SK-N-SH treated with all-trans-retinoic acid at 6 μM for 48 hours (cell line): Measurements from ENCODE around the gene TBC1D16.

Source experiments
- ATAC-seq: fragments of 200-7000 bp; cut with Tn5 transposase; 3 replicates; pipeline ENCODE4 v1.9.1; 2020; ENCODE audit warnings: mild to moderate bottlenecking, moderate library complexity
- ARNTL ChIP-seq: fragments of 450-650 bp; formaldehyde crosslinking; IDR thresholded peaks from 2 replicates; pipeline ENCODE4 v1.5.0; 2020; ENCODE audit warnings: low read depth, mild to moderate bottlenecking, moderate library complexity, borderline replicate concordance
- BACH2 ChIP-seq: fragments of 250-450 bp; sonication (Bioruptor Pico); IDR thresholded peaks from 2 replicates; pipeline ENCODE4 v1.9.0; 2021; ENCODE audit warnings: mild to moderate bottlenecking, borderline replicate concordance
- CREB5 ChIP-seq: fragments of 250-450 bp; sonication (Bioruptor Pico); IDR thresholded peaks from 2 replicates; pipeline ENCODE4 v1.5.1; 2020; ENCODE audit warnings: low read depth, mild to moderate bottlenecking, moderate library complexity
- CSDC2 ChIP-seq: fragments of 250-450 bp; sonication (Bioruptor Pico); IDR thresholded peaks from 2 replicates; pipeline ENCODE4 v1.5.0; 2020; ENCODE audit warnings: mild to moderate bottlenecking, moderate library complexity
- CSRNP3 ChIP-seq: fragments of 250-450 bp; sonication (Bioruptor Pico); IDR thresholded peaks from 2 replicates; pipeline ENCODE4 v1.5.1; 2021; ENCODE audit warnings: mild to moderate bottlenecking, moderate library complexity
- GLIS3 ChIP-seq: fragments of 250-450 bp; sonication (Bioruptor Pico); IDR thresholded peaks from 2 replicates; pipeline ENCODE4 v1.5.0; 2020; ENCODE audit warnings: mild to moderate bottlenecking, moderate library complexity
- ISL1 ChIP-seq: fragments of 250-450 bp; sonication (Bioruptor Pico); IDR thresholded peaks from 2 replicates; pipeline ENCODE4 v2.1.2; 2022; ENCODE audit warnings: mild to moderate bottlenecking, moderate library complexity
- PPARA ChIP-seq: fragments of 250-450 bp; sonication (Bioruptor Pico); IDR thresholded peaks from 2 replicates; pipeline ENCODE4 v1.5.0; 2020; ENCODE audit warnings: mild to moderate bottlenecking, borderline replicate concordance
- RARB ChIP-seq: fragments of 250-450 bp; sonication (Bioruptor Pico); IDR thresholded peaks from 2 replicates; pipeline ENCODE4 v1.8.0; 2021; ENCODE audit warnings: mild to moderate bottlenecking, moderate library complexity
- SNAI2 ChIP-seq: fragments of 250-450 bp; sonication (Bioruptor Pico); IDR thresholded peaks from 2 replicates; pipeline ENCODE4 v1.5.0; 2020; ENCODE audit warnings: mild to moderate bottlenecking, moderate library complexity
- TCF4 ChIP-seq: fragments of 250-450 bp; sonication (Bioruptor Pico); IDR thresholded peaks from 2 replicates; pipeline ENCODE4 v1.8.0; 2021; ENCODE audit warnings: mild to moderate bottlenecking, moderate library complexity, borderline replicate concordance
- TOX ChIP-seq: fragments of 250-450 bp; sonication (Bioruptor Pico); IDR thresholded peaks from 2 replicates; pipeline ENCODE4 v1.8.0; 2021; ENCODE audit warnings: mild to moderate bottlenecking, moderate library complexity, borderline replicate concordance
- ZC3H10 ChIP-seq: fragments of 250-450 bp; sonication (Bioruptor Pico); IDR thresholded peaks from 2 replicates; pipeline ENCODE4 v1.5.1; 2021; ENCODE audit warnings: mild to moderate bottlenecking, moderate library complexity
- ZFP3 ChIP-seq: fragments of 250-450 bp; sonication (Bioruptor Pico); IDR thresholded peaks from 2 replicates; pipeline ENCODE4 v1.5.0; 2020; ENCODE audit warnings: mild to moderate bottlenecking, moderate library complexity
- ZNF565 ChIP-seq: fragments of 450-650 bp; formaldehyde crosslinking; conservative IDR thresholded peaks from 2 replicates; pipeline ENCODE4 v1.5.0; 2020; ENCODE audit warnings: low read depth, mild to moderate bottlenecking, moderate library complexity
- ZNF70 ChIP-seq: fragments of 450-650 bp; formaldehyde crosslinking; IDR thresholded peaks from 2 replicates; pipeline ENCODE4 v1.5.0; 2020; ENCODE audit warnings: mild to moderate bottlenecking, moderate library complexity
- ZNF8 ChIP-seq: fragments of 450-650 bp; formaldehyde crosslinking; IDR thresholded peaks from 2 replicates; pipeline ENCODE4 v1.5.0; 2020; ENCODE audit warnings: mild to moderate bottlenecking, moderate library complexity

Gene TBC1D16

GRCh38 chr17:79955167-79955549 is 80.5 kb downstream of the TBC1D16 start:
- no peak for ATAC-seq
- TF ChIP-seq PPARA (CRISPR knock-in tag) (no peak), CSDC2 (CRISPR knock-in tag) (no peak)

GRCh38 chr17:79954281-79955166 is 81.1 kb downstream of the TBC1D16 start:
- no peak for ATAC-seq
- no peak for TF ChIP-seq PPARA (CRISPR knock-in tag)
- no peak for TF ChIP-seq GLIS3
- TF ChIP-seq ZFP3: no peak
- no peak for TF ChIP-seq TCF4 (CRISPR knock-in tag)
- no peak for TF ChIP-seq ZNF8
- no peak for TF ChIP-seq CREB5 (CRISPR knock-in tag)

DNA sequence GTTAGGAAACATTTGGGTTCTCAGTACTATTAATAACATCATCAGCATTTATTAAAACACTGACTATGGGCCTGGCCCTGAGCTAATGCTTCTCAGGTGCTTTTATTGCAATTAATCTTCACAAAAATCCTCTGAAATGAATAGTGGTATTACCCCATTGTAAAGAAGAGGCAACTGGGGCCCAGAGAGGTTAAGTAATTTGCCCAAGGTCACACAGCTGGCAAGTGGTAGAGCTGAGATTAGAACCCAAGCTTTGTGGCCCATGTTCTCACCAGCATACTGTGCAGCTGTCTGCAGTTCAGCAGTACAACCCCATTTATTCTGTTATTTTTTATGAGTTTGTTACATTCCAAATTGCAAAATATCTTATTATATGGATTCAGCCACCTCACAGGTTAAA is 82.3 kb downstream of the TBC1D16 start:
- ATAC-seq: no peak
- TF ChIP-seq SNAI2 (CRISPR knock-in tag) (no peak), CSDC2 (CRISPR knock-in tag) (no peak)

GRCh38 chr17:79952901-79953300 is 82.8 kb downstream of the TBC1D16 start:
- no peak for ATAC-seq

GRCh38 chr17:79952265-79952877 is 83.3 kb downstream of the TBC1D16 start:
- TF ChIP-seq ZNF565 (CRISPR knock-in tag) (no peak), ZC3H10 (CRISPR knock-in tag) (no peak), TOX (no peak), RARB (CRISPR knock-in tag) (no peak), TCF4 (CRISPR knock-in tag) (no peak), CSRNP3 (CRISPR knock-in tag) (no peak), GLIS3 (no peak), ISL1 (no peak), BACH2 (no peak), CSDC2 (CRISPR knock-in tag) (no peak)
- TF ChIP-seq, all 23 proteins: peak for 0
- ATAC-seq: no peak

More at GRCh38 chr17:79952901-79953300, 82.8 kb downstream of the TBC1D16 start:
- TF ChIP-seq BACH2: no peak
- no peak for TF ChIP-seq TOX
- TF ChIP-seq ISL1: no peak
- TF ChIP-seq GLIS3: no peak
- no peak for TF ChIP-seq ZNF70 (CRISPR knock-in tag)
- no peak for TF ChIP-seq CSRNP3 (CRISPR knock-in tag)
- no peak for TF ChIP-seq ZNF8

DNA sequence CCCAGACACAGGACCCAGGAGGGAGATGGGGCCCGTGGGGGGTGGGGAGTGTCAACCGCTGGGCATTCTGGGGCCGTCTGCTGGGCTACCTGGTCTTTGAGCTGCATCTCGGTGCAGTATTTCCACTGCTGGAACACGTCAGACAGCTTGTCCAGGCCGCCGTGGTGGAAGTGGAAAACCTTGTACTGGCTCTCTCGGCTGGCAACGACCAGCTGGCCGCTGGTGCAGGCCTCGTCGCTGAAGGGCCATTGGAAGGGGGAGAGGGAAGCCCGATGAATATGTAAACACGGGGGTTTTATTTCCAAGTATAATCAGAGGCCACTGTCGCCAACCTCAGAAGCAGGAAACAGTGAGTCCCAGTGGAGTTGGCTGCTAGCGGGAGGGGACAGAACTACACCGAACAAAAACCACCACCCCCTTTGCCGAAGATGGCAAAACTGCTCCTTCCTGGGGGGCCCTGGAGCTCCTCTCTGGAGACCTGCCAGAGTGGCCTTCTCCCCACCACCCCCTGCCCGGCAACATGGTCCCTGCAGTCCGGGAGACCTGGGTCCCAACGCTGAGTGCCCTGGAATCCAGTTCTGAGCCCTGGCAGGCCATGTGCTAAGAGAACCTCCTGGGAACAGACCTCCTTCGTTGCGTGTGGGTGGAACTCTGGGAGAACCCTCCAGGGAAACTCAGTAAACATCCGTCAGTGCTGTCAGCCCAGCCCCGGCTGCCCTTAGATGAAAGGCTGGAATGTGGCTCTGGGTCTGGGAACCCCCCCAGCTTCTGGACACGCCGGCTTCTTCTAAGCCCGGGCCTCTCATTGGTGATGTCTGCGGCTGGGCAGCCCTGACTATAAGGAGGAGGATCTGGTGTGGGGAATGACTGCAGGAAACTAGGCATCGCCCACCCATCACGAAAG is 84.1 kb downstream of the TBC1D16 start:
- TF ChIP-seq ZFP3 (no peak), ZNF70 (CRISPR knock-in tag) (no peak), ARNTL (CRISPR knock-in tag) (no peak)
- ATAC-seq: no peak; the same call in 2 of the 3 replicates
